GM18498 (cell line): ENCODE measurements around the gene NAV1.
"Not testable (repeated sequence)": the region's sequence is repeated elsewhere in the genome, so short reads cannot be mapped to it uniquely, and the experiment has no call there.

ENCODE experiments used
- ATAC-seq: cut with Tn5 transposase; IDR thresholded peaks from one replicate; pipeline ENCODE4 v1.9.1; 2021; ENCODE audit warnings: mild to moderate bottlenecking, moderate library complexity; ENCODE audit not compliant: unreplicated experiment

NAV1 gene

GRCh38 chr1:201562659-201563405, 23.9 kb downstream of the NAV1 start:
- ATAC-seq: no peak

GRCh38 chr1:201563406-201563780, 24.5 kb downstream of the NAV1 start:
- no peak for ATAC-seq

- ATAC-seq: no peak
Measured at GRCh38 chr1:201563941-201564340, 25.0 kb downstream of the NAV1 start.

DNA sequence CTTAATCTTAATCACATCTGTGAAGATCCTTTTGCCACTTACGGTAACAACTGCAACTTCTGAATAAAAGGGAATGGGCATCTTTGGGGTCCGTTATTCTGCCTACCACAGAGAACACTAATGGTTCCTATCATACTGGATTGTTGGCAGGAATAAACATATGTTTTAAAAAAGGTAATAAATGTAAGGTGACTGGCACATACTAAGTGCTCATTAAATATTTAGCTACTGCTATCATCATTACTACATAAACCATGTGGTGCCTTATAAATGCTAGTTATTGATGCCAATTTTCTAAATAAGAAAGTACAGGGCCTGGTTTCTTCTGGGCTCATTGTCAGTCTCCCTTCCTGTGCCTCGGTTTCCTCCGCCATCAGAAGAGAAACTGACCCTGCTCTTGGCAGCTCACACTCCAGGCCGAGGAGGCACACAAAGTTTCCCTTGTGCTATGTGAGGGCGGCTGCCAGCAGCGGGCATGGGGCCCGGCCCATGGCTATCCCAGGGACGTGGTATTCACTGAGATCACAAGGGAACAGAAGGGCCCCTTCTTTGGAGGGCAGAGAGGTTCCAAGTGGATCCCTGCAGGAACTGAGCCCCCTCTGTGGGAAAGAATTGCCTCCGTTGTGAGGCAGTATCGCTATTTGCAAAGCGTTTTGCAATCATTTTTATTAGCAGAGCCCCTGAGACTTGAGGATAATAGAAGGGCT, 26.2 kb downstream of the NAV1 start:
- no peak for ATAC-seq

GRCh38 chr1:201565771-201566528, 27.0 kb downstream of the NAV1 start:
- no peak for ATAC-seq

- ATAC-seq: no peak
Measured at GRCh38 chr1:201566529-201566823, 27.5 kb downstream of the NAV1 start.

DNA sequence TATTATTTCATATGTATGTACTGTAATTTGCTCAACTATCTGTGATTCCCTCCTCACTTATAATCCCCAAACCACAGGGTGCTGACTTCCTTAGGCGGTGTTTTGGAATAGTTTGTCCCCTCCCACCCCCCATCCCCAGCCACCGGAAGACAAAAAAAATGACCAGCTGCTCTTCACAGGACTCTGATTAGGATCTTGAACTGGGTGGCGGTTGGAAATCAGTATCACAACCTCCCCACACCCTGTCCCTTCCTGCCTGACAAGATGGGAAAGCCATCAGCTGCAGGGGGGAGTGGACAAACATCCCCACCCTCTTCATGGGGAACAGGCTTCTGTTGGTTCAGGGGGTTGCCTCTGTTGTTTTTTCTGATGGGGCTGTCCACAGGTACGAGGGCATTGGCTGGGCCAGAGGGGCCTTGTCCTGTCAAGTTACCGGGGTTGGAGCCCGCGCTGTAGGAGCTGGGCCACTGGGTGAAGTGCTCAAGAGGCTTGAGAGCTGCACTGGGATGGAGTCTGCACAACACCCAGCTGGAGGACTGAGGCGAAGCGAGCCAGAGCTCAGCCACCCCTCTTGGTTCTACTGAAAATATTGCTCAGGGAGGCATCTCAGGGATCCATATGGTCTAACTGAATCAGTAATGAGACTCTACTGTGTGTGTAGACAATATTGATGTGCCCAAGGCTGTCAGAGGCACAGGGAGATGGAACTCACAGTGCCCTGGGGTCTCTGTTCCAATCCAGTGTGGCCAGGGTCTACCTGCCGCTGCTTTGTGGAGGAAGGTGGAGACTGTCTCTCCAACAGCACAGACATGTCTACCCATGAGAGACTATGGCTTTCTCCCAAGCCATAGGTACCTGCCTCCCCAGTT, 28.2 kb downstream of the NAV1 start:
- ATAC-seq: no peak

GRCh38 chr1:201568265-201568664, 29.3 kb downstream of the NAV1 start:
- ATAC-seq: no peak

DNA sequence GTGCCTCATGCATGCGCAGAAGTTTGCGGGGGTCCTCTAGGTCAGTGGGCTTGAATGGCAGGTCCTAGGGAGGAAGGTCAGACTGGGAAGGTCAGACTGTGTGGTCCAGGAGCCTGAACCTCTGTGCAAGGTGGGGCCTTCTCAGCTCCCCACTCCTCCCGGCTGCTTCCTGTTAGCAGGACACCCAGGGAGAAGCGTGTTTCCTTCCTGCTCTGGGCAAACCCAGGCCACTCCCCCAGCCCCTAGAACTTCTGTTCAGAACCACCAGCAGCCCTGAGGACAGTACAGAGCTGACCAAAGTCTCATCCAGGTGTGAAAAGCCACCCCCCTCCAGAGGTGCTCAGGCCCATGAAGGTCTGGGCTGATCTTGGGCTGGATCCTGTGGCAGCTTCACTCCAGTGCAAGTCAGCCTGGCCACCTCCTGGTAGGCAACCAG, 29.9 kb downstream of the NAV1 start:
- no peak for ATAC-seq

DNA sequence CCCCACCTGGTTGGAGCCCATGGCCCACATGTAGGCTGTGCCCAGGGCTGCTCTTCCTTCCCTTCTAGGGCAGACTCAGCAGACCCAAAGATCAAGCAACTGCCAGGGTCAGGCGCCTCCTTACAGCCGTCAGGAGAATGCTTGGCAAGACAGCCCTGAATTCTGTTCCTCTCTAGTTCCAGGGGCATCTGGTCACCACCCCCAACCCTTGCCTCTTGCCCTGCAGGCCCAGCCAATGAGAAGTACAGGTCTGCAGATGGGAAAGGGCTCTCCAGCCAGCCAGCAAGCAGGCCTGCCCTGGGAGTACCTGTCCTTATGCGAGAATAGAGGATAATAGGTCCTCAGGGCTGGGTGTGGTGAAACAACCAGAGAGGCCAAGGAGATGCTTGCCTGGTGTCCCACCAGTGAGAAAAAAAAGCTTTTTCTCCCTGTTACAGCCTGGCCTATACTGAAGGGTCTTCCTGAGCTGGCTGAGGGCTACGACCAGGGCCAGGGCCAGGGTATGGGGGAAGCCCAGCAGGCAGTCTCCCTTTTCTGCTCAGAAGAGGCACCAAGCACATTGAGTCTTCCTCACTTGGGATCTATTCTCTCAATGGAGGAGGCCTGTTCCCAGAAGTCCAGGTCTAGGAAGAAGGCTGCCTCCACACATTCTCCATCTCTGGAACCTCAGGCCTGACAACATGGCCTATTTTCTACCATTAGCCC, 31.4 kb downstream of the NAV1 start:
- ATAC-seq: no peak

GRCh38 chr1:201570886-201571624, 32.1 kb downstream of the NAV1 start:
- ATAC-seq: no peak

DNA sequence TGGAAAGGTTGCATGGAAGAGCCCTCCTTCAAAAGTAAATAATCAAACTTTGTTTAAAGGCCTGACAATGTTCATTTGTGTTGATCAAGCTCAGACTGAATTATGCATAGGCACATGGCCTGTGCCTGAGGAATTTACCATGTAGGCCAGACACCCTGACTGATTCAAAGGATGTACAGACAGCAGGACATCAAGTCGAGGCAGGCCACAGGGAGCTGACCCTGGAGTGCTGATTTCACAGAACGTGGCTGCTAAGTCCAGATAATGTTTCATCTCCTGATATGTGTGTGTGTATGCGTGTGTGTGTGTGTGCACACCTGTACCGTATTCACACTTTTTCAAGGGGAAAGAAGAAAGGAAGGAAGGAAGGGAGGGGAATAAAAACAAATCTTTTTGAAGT, 34.1 kb downstream of the NAV1 start:
- ATAC-seq: no peak

GRCh38 chr1:201573923-201574322, 35.0 kb downstream of the NAV1 start:
- no peak for ATAC-seq

DNA sequence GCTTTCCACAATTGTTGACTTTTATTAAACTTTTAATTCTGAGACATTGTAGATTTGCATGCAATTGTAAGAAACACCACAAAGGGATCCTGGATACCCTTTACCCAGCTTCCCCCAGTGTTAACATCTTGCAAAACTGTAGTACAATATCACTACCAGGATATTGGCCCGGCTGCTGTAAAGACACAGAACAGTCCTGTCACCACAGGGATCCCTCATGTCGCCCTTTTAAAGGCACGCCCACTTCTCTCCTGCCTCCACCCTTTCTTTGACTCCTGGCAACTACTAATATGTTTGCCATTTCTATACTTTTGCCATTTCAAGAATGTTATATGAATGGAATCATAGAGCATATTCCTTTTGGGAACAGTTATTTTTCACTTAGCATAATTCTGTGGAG, 37.0 kb downstream of the NAV1 start:
- ATAC-seq: no peak

- ATAC-seq: no peak
Measured at GRCh38 chr1:201576914-201577313, 38.0 kb downstream of the NAV1 start.

- ATAC-seq: no peak
Measured at GRCh38 chr1:201578008-201578888, 39.3 kb downstream of the NAV1 start.

- not testable (repeated sequence) for ATAC-seq
Measured at GRCh38 chr1:201581371-201581770, 42.4 kb downstream of the NAV1 start.

GRCh38 chr1:201582705-201583442, 43.9 kb downstream of the NAV1 start:
- no peak for ATAC-seq
